HG03565 (cell line): ENCODE data around the gene PAX1.

Experiments
- ATAC-seq: cut with Tn5 transposase; IDR thresholded peaks from one replicate; pipeline ENCODE4 v1.9.1; 2021; ENCODE audit warnings: mild to moderate bottlenecking, moderate library complexity; ENCODE audit not compliant: unreplicated experiment

The PAX1 gene

GRCh38 chr20:21705575-21706260 lies at the start of gene PAX1:
Gene PAX1 (plus strand): TSS chr20:21705664. CDS start chr20:21705713, 49 bp downstream.
- no peak for ATAC-seq

GRCh38 chr20:21656308-21657067 lies 49.0 kb upstream of the PAX1 start:
- no peak for ATAC-seq

GRCh38 chr20:21661488-21662055 lies 43.9 kb upstream of the PAX1 start:
- no peak for ATAC-seq

GRCh38 chr20:21663465-21663864 lies 42.0 kb upstream of the PAX1 start:
- ATAC-seq = no peak

- no peak for ATAC-seq
Measured at GRCh38 chr20:21665687-21666446, 39.6 kb upstream of the PAX1 start.

GRCh38 chr20:21670126-21670525 lies 35.3 kb upstream of the PAX1 start:
- ATAC-seq = no peak

- ATAC-seq = no peak
Measured at GRCh38 chr20:21670981-21671380, 34.5 kb upstream of the PAX1 start.

GRCh38 chr20:21677261-21677660 lies 28.2 kb upstream of the PAX1 start:
- ATAC-seq = no peak

- no peak for ATAC-seq
Measured at GRCh38 chr20:21677781-21678180, 27.7 kb upstream of the PAX1 start.

- no peak for ATAC-seq
Measured at GRCh38 chr20:21681234-21681921, 24.1 kb upstream of the PAX1 start.

- ATAC-seq = no peak
Measured at GRCh38 chr20:21681922-21682318, 23.5 kb upstream of the PAX1 start.

- no peak for ATAC-seq
Measured at GRCh38 chr20:21682521-21682954, 22.9 kb upstream of the PAX1 start.

GRCh38 chr20:21684671-21685070 lies 20.8 kb upstream of the PAX1 start:
- no peak for ATAC-seq

GRCh38 chr20:21685981-21686380 lies 19.5 kb upstream of the PAX1 start:
- ATAC-seq = no peak

- ATAC-seq = no peak
Measured at GRCh38 chr20:21693322-21693721, 12.1 kb upstream of the PAX1 start.

- ATAC-seq = no peak
Measured at GRCh38 chr20:21698494-21699215, 6.8 kb upstream of the PAX1 start.

- ATAC-seq = no peak
Measured at GRCh38 chr20:21699216-21699508, 6.3 kb upstream of the PAX1 start.

- ATAC-seq = no peak
Measured at GRCh38 chr20:21701171-21701876, 4.1 kb upstream of the PAX1 start.

GRCh38 chr20:21702016-21702415 lies 3.4 kb upstream of the PAX1 start:
- no peak for ATAC-seq
